Type B pancreatic cell (in vitro differentiated cells): Measurements from ENCODE around the gene CHAD. TPM values are rescaled to one million over a fixed set of nuclear protein-coding genes. Genes with fewer than 3 reads are reported as not detected.

Source experiments
- DNase-seq: peaks from one replicate; pipeline ENCODE4 v3.0.0; 2021; ENCODE audit warnings: mixed read lengths; ENCODE audit not compliant: unreplicated experiment; ENCODE audit errors: extremely low spot score
- H3K27ac Mint-ChIP-seq: 2 replicates; pipeline ENCODE4 v1.8.0; 2021; ENCODE audit warnings: mild to moderate bottlenecking, mixed read lengths
- H3K27me3 Mint-ChIP-seq: 2 replicates; pipeline ENCODE4 v1.8.0; 2021; ENCODE audit warnings: mixed read lengths
- H3K36me3 Mint-ChIP-seq: 2 replicates; pipeline ENCODE4 v1.8.0; 2021; ENCODE audit warnings: mixed read lengths
- H3K4me1 Mint-ChIP-seq: one replicate; pipeline ENCODE4 v1.8.0; 2021; ENCODE audit warnings: mixed read lengths; ENCODE audit not compliant: unreplicated experiment
- H3K4me3 Mint-ChIP-seq: 2 replicates; pipeline ENCODE4 v1.8.0; 2021; ENCODE audit warnings: mild to moderate bottlenecking, mixed read lengths
- H3K9me3 Mint-ChIP-seq: 2 replicates; pipeline ENCODE4 v1.8.0; 2021; ENCODE audit warnings: mixed read lengths
- CTCF ChIP-seq: fragments of 200-600 bp; sonication (generic); conservative IDR thresholded peaks from 2 replicates; pipeline ENCODE4 v1.5.0; 2021; ENCODE audit warnings: antibody characterized with exemption, mild to moderate bottlenecking
- total RNA-seq: library from RNA; stranded (reverse); gene quantifications from 2 replicates; pipeline ENCODE4 v1.2.1, GENCODE V29; 2021; ENCODE audit warnings: low replicate concordance

Gene CHAD
- total RNA-seq, 1 donor from 2014 or later: not detected

GRCh38 chr17:50505591-50506130, 37.0 kb upstream of the CHAD start:
- Mint-ChIP-seq H3K4me1 (peaks cover 47% of the 10 kb centered on the region), H3K36me3 (no peaks in the 10 kb centered on the region), H3K4me3 (peak overlapping the region; percentile 59), H3K27ac (peak overlapping the region; percentile 71), H3K9me3 (no peaks in the 10 kb centered on the region), H3K27me3 (no peaks in the 10 kb centered on the region)
- DNase-seq: no peak
- no peak for TF ChIP-seq CTCF

- Mint-ChIP-seq H3K27ac (no peak overlapping the region), H3K27me3 (no peaks in the 10 kb centered on the region), H3K9me3 (no peaks in the 10 kb centered on the region), H3K36me3 (no peaks in the 10 kb centered on the region), H3K4me3 (no peak overlapping the region), H3K4me1 (peaks cover 35% of the 10 kb centered on the region)
- TF ChIP-seq CTCF: no peak
- no peak for DNase-seq
These were observed 33.8 kb upstream of the CHAD start for GRCh38 chr17:50502301-50502990.

GRCh38 chr17:50501054-50501453, 32.4 kb upstream of the CHAD start:
- Mint-ChIP-seq H3K27me3 (no peaks in the 10 kb centered on the region), H3K9me3 (no peaks in the 10 kb centered on the region), H3K36me3 (no peaks in the 10 kb centered on the region), H3K4me1 (peaks cover 32% of the 10 kb centered on the region), H3K4me3 (no peak overlapping the region), H3K27ac (no peak overlapping the region)
- peak; percentile 77 for TF ChIP-seq CTCF
- no peak for DNase-seq

- Mint-ChIP-seq H3K4me3 (no peak overlapping the region), H3K27ac (no peak overlapping the region), H3K4me1 (peaks cover 24% of the 10 kb centered on the region), H3K9me3 (no peaks in the 10 kb centered on the region), H3K27me3 (no peaks in the 10 kb centered on the region), H3K36me3 (no peaks in the 10 kb centered on the region)
- DNase-seq: no peak
- no peak for TF ChIP-seq CTCF
These were observed 31.0 kb upstream of the CHAD start for GRCh38 chr17:50499721-50500120.

GRCh38 chr17:50499270-50499669, 30.6 kb upstream of the CHAD start:
- Mint-ChIP-seq H3K4me1 (peaks cover 24% of the 10 kb centered on the region), H3K27ac (no peak overlapping the region), H3K27me3 (no peaks in the 10 kb centered on the region), H3K9me3 (no peaks in the 10 kb centered on the region), H3K4me3 (no peak overlapping the region), H3K36me3 (no peaks in the 10 kb centered on the region)
- TF ChIP-seq CTCF: no peak
- DNase-seq: no peak
